Measurements from ENCODE around the gene NEURL3.
"Not testable (repeated sequence)": the region's sequence is repeated elsewhere in the genome, so short reads cannot be mapped to it uniquely, and the experiment has no call there.

NEURL3 gene

DNA sequence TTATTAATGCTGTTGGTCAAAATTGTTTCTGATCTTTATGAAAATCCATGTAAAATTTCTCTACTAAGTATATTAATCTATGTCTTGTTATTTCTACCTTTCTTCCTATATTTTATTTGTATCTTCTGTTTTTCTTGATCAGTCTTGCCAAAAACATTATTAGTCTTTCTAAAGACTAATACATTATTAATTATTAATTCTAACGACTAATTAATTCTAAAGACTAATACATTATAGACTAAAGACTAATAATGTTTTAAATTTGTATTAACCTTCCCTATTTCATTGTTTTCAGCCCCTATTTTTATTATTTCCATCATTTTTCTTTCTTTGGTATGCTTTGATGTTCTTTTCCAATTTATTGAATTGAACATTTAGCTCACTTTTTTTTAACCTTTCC is 27.7 kb downstream of the NEURL3 start:
- no peak for DNase-seq

DNA sequence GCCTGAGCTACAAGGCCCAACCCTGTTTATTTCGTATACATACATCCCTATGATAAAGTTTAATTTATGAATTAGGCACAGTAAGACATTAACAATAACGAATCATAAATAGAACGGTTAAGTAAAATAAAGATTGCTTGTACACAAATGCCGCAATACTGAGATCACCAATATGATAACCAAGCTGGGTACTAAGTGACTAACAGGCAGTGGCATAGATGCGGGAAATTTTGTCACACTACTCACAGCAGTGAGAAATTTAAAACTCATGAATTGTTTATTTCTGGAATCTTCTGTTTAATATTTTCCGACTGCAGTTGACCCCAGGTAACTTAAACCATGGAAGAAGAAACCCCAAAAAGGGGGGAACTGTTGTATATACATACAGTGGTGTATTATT is 33.4 kb downstream of the NEURL3 start:
- no peak for DNase-seq

GRCh38 chr2:96470636-96471035 is 34.5 kb downstream of the NEURL3 start:
- peak; percentile 23 for DNase-seq

DNA sequence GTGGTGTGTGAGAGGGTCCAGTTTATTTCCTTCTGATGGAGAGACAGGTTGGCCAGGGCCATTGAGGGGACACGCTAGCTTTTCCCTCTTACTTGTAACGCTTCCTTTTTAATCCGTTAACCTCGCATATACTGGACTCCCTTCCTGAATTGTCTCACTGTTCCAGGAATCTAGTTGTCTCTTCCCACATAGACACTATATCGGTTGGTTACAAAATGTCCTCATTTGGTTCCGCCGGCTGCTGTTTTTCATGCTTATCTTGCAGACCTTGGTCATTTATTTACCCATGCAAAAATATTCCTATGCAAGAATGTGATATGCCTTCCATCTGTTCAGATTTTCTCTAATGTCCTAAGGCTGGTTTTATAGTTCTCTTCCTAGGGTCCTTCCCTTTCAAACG is 35.0 kb downstream of the NEURL3 start:
- DNase-seq: no peak

GRCh38 chr2:96468904-96469303 is 36.3 kb downstream of the NEURL3 start:
- DNase-seq: no peak

DNA sequence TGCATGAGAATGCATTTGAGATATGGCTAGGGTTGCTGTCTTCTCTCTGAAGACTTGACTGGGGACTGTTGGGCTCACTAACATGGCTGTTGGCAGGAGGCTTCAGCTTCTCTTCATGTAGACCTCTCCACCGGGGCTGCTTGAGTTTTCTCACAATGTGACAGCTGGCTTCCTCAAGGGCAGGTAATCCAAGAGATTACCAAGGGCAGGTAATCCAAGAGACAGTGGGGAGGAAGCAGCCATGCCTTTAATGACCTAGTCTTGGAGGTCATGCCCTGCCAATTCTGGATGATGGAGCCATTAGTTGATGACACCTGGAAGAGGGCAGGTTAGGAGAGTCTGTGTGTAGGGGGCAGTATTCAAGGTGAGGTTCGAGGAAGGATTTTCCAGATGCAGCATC is 40.5 kb downstream of the NEURL3 start:
- no peak for DNase-seq

- DNase-seq: no peak
Observed at GRCh38 chr2:96464061-96464460, 41.1 kb downstream of the NEURL3 start.

GRCh38 chr2:96463119-96463518 is 42.0 kb downstream of the NEURL3 start:
- no peak for DNase-seq

- not testable (repeated sequence) for DNase-seq
Observed at GRCh38 chr2:96461616-96462015, 43.5 kb downstream of the NEURL3 start.

- DNase-seq: no peak
Observed at GRCh38 chr2:96452053-96452452, 53.1 kb downstream of the NEURL3 start.

- no peak for DNase-seq
Observed at GRCh38 chr2:96449637-96450036, 55.5 kb downstream of the NEURL3 start.

DNA sequence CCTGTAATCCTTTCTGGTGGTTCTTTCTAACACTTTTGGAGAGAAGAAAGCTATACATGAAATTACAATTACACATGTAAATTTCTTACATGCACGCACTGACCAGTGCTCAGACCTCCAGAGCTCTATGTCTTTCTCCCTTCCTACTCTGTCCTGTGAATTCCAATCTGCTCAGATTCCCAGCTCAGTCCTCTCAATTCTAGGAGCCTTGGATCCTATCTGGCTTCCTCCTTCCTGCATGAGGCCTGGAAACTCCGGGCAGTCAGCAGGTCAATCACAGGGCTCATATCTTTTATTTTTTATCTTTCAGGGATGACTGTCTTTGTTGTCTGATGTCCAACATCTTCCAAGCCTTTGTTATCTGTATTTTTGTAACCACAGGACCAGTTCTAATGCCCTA is 56.0 kb downstream of the NEURL3 start:
- no peak for DNase-seq

DNA sequence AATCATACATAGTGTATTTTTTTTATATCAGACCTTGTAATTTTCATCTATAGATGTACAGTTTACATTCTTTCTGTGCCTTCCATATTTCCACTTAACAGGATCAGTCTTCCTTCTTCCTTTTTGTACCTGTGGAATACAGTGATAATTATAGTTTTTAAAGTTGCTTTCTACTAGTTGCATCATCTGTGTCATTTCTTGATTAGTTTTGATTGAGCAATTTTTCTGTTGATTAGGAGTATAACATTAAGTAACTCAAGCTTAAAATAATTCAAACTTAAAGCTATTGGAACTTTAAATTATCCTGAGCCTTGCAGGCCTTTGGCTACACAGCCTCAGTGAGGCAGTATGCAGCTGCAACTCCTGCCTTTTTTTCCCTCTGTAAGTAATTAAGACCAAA is 57.4 kb downstream of the NEURL3 start:
- no peak for DNase-seq
